Breast epithelium (tissue), 3 donors: ENCODE results near the gene GNPDA2.

Experiments used
- CTCF ChIP-seq, 3 donors: fragments of 450-650 bp; IDR thresholded peaks; one replicate each; pipeline ENCODE4 v1.5.1; 2016 to 2017; ENCODE audit warnings: antibody characterized with exemption in 3 of 3, mild to moderate bottlenecking in 3 of 3, moderate library complexity in 3 of 3
- POLR2A ChIP-seq: fragments of 450-650 bp; IDR thresholded peaks from one replicate; pipeline ENCODE4 v1.6.1; 2016; ENCODE audit warnings: antibody characterized with exemption, mild to moderate bottlenecking, moderate library complexity

- TF ChIP-seq CTCF (IDR thresholded peaks at IDR 0.05): no peak
- TF ChIP-seq POLR2A: no peak
Measured at GRCh38 chr4:44652002-44652401, 74.4 kb downstream of the GNPDA2 start.
